HepG2 (cell line): ENCODE measurements around the gene RUVBL1. TPM values are rescaled to one million over a fixed set of nuclear protein-coding genes. Genes with fewer than 3 reads are reported as not detected.
A peak's percentile ranks its signal among the peaks of the same experiment; 100 is the strongest.

ENCODE experiments used
- ESRRA ChIP-seq: sonication (generic); formaldehyde crosslinking; IDR thresholded peaks from 2 replicates; pipeline ENCODE4 v1.5.1; 2020; ENCODE audit warnings: mild to moderate bottlenecking, low read depth, missing genetic modification reagents
- POLR2A ChIP-seq, 2 experiments: IDR thresholded peaks; 2 replicates each; pipeline ENCODE4 v1.6.1; 2011; ENCODE audit warnings: low read depth in 2 of 2, low read length in 2 of 2, mild to moderate bottlenecking in 1 of 2, moderate library complexity in 1 of 2; ENCODE audit not compliant: insufficient read depth in 1 of 2
- RXRB ChIP-seq: IDR thresholded peaks from 2 replicates; pipeline ENCODE4 v1.6.1; 2016; ENCODE audit warnings: borderline replicate concordance, missing genetic modification reagents, missing compliant biosample characterization
- SMARCC2 ChIP-seq: fragments of 450-650 bp; IDR thresholded peaks from 2 replicates; pipeline ENCODE4 v1.6.1; 2017; ENCODE audit warnings: antibody characterized with exemption, mild to moderate bottlenecking
- TCF7L2 ChIP-seq: IDR thresholded peaks from 2 replicates; pipeline ENCODE4 v1.6.1; 2011; ENCODE audit warnings: mild to moderate bottlenecking, low read depth, low read length, moderate library complexity
- ZNF234 ChIP-seq: sonication (generic); formaldehyde crosslinking; conservative IDR thresholded peaks from 2 replicates; pipeline ENCODE4 v1.5.1; 2020; ENCODE audit warnings: mild to moderate bottlenecking, missing genetic modification reagents
- ZNF296 ChIP-seq: sonication (generic); formaldehyde crosslinking; conservative IDR thresholded peaks from 2 replicates; pipeline ENCODE4 v1.5.0; 2020; ENCODE audit warnings: mild to moderate bottlenecking, missing genetic modification reagents
- ZNF577 ChIP-seq: sonication (generic); formaldehyde crosslinking; IDR thresholded peaks from 2 replicates; pipeline ENCODE4 v1.4.0; 2020; ENCODE audit warnings: mild to moderate bottlenecking, low read depth, missing genetic modification reagents, borderline replicate concordance
- ZNF749 ChIP-seq: sonication (generic); formaldehyde crosslinking; IDR thresholded peaks from 2 replicates; pipeline ENCODE4 v1.8.0; 2022; ENCODE audit warnings: mild to moderate bottlenecking, missing genetic modification reagents, moderate library complexity, borderline replicate concordance
- ZSCAN31 ChIP-seq: sonication (generic); formaldehyde crosslinking; IDR thresholded peaks from 2 replicates; pipeline ENCODE4 v1.5.0; 2020; ENCODE audit warnings: low read depth, mild to moderate bottlenecking, missing genetic modification reagents
- polyA plus RNA-seq, 8 experiments: library from polyadenylated mRNA; depleted of rRNA in 3 of 8; stranded (reverse) in 7 of 8; unstranded in 1 of 8; fragments of >200 nt; fragmentation: Illumina TruSeq in 4 of 8; extraction: Trizol in 4 of 8; gene quantifications; 2 replicates each; pipeline versions ENCODE4 v1.2.1 to v1.2.3, GENCODE V29; 2011 to 2016; ENCODE audit warnings: low read depth in 4 of 8, missing spikeins in 1 of 8, mixed read lengths in 1 of 8; ENCODE audit not compliant: insufficient read depth in 1 of 8
- total RNA-seq, 5 experiments: library from RNA; depleted of rRNA; stranded (reverse); fragments of >200 nt; fragmentation: Illumina TruSeq; extraction: Trizol; gene quantifications; 2 replicates each; pipeline ENCODE4 v1.2.3, GENCODE V29; 2016; ENCODE audit warnings: low read depth in 1 of 5
- TF ChIP-seq, protein P1 (sequence below): sonication (generic); formaldehyde crosslinking; IDR thresholded peaks from 2 replicates; pipeline ENCODE4; 2020; ENCODE audit warnings: missing genetic modification reagents, mild to moderate bottlenecking, borderline replicate concordance
- TF ChIP-seq, protein P2 (sequence below): sonication (generic); formaldehyde crosslinking; IDR thresholded peaks from 2 replicates; pipeline ENCODE4 v1.5.0; 2020; ENCODE audit warnings: mild to moderate bottlenecking, missing genetic modification reagents
- TF ChIP-seq, protein P3 (sequence below): sonication (generic); formaldehyde crosslinking; IDR thresholded peaks from 2 replicates; pipeline ENCODE4 v1.9.0; 2021; ENCODE audit warnings: missing genetic modification reagents, mild to moderate bottlenecking, borderline replicate concordance
- TF ChIP-seq, protein P4 (sequence below): sonication (generic); formaldehyde crosslinking; IDR thresholded peaks from 2 replicates; pipeline ENCODE4 v1.5.1; 2020; ENCODE audit warnings: mild to moderate bottlenecking, moderate library complexity, missing genetic modification reagents

RUVBL1 gene
- total and polyA plus RNA-seq, 2 of the 13 experiments (the other 11 are each of a cell fraction or from before 2014, with no cell fraction given) = 32.7 to 86.3 TPM

DNA sequence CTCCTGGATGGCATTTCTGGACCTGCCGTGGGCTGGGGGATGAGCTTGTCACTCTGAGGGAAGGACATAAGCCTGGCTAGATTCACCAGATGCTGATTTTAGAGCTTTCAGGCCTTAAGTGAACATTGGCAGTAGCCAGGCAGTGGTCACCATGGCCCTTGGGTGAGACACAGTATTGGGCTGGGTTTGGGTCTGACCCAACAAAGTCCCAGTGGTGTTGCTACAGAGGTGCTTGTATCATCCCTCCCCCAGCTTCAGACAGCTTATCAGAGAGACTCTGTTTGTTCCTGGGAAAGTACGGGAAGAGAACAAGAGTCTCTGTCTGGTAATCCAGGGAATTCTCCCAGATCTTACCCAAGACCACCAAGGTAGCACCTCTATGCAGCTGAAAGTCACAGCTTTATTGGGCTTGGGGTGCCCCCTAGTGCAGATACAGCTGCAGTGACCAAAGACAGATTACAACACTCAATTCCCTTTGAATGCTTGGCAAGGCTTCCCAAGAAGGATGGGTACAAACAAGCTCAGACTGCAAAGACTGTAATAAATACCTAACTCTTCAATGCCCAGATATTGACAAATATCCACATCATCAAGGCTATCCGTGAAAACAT, 9.8 kb upstream of the RUVBL1 start (continued):
- TF ChIP-seq, protein P1, sequence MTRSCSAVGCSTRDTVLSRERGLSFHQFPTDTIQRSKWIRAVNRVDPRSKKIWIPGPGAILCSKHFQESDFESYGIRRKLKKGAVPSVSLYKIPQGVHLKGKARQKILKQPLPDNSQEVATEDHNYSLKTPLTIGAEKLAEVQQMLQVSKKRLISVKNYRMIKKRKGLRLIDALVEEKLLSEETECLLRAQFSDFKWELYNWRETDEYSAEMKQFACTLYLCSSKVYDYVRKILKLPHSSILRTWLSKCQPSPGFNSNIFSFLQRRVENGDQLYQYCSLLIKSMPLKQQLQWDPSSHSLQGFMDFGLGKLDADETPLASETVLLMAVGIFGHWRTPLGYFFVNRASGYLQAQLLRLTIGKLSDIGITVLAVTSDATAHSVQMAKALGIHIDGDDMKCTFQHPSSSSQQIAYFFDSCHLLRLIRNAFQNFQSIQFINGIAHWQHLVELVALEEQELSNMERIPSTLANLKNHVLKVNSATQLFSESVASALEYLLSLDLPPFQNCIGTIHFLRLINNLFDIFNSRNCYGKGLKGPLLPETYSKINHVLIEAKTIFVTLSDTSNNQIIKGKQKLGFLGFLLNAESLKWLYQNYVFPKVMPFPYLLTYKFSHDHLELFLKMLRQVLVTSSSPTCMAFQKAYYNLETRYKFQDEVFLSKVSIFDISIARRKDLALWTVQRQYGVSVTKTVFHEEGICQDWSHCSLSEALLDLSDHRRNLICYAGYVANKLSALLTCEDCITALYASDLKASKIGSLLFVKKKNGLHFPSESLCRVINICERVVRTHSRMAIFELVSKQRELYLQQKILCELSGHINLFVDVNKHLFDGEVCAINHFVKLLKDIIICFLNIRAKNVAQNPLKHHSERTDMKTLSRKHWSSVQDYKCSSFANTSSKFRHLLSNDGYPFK (CRISPR knock-in tag) = no peak
- TF ChIP-seq, protein P2, sequence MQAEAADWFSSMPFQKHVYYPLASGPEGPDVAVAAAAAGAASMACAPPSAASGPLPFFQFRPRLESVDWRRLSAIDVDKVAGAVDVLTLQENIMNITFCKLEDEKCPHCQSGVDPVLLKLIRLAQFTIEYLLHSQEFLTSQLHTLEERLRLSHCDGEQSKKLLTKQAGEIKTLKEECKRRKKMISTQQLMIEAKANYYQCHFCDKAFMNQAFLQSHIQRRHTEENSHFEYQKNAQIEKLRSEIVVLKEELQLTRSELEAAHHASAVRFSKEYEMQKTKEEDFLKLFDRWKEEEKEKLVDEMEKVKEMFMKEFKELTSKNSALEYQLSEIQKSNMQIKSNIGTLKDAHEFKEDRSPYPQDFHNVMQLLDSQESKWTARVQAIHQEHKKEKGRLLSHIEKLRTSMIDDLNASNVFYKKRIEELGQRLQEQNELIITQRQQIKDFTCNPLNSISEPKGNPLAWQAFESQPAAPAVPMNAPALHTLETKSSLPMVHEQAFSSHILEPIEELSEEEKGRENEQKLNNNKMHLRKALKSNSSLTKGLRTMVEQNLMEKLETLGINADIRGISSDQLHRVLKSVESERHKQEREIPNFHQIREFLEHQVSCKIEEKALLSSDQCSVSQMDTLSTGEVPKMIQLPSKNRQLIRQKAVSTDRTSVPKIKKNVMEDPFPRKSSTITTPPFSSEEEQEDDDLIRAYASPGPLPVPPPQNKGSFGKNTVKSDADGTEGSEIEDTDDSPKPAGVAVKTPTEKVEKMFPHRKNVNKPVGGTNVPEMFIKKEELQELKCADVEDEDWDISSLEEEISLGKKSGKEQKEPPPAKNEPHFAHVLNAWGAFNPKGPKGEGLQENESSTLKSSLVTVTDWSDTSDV (CRISPR knock-in tag) = no peak
- TF ChIP-seq RXRB (CRISPR knock-in tag) (no peak), SMARCC2 (no peak), ZNF296 (CRISPR knock-in tag) (no peak), ESRRA (CRISPR knock-in tag) (no peak), TCF7L2 (no peak), ZNF749 (CRISPR knock-in tag) (no peak), ZSCAN31 (CRISPR knock-in tag) (0 out of 2 replicates have a peak, but pooled peaks have one; percentile 48), ZNF577 (CRISPR knock-in tag) (no peak), ZNF234 (CRISPR knock-in tag) (no peak), POLR2A (IDR thresholded peaks at IDR 0.05; ENCODE audit: insufficient read depth in 1 of 2, low read depth in 2 of 2, low read length in 2 of 2) (no peak)
- TF ChIP-seq, protein P3, sequence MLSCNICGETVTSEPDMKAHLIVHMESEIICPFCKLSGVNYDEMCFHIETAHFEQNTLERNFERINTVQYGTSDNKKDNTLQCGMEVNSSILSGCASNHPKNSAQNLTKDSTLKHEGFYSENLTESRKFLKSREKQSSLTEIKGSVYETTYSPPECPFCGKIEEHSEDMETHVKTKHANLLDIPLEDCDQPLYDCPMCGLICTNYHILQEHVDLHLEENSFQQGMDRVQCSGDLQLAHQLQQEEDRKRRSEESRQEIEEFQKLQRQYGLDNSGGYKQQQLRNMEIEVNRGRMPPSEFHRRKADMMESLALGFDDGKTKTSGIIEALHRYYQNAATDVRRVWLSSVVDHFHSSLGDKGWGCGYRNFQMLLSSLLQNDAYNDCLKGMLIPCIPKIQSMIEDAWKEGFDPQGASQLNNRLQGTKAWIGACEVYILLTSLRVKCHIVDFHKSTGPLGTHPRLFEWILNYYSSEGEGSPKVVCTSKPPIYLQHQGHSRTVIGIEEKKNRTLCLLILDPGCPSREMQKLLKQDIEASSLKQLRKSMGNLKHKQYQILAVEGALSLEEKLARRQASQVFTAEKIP (CRISPR knock-in tag) = no peak
- TF ChIP-seq, protein P4, sequence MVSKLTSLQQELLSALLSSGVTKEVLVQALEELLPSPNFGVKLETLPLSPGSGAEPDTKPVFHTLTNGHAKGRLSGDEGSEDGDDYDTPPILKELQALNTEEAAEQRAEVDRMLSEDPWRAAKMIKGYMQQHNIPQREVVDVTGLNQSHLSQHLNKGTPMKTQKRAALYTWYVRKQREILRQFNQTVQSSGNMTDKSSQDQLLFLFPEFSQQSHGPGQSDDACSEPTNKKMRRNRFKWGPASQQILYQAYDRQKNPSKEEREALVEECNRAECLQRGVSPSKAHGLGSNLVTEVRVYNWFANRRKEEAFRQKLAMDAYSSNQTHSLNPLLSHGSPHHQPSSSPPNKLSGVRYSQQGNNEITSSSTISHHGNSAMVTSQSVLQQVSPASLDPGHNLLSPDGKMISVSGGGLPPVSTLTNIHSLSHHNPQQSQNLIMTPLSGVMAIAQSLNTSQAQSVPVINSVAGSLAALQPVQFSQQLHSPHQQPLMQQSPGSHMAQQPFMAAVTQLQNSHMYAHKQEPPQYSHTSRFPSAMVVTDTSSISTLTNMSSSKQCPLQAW = 0 out of 2 replicates have a peak, but pooled peaks have one; percentile 11
